Liver (tissue), 3 donors: ENCODE results near the gene LMAN2.

ENCODE experiments used
- ATF3 ChIP-seq: IDR thresholded peaks from 2 replicates; pipeline ENCODE4 v1.6.1; 2016; ENCODE audit warnings: antibody characterized with exemption
- CTCF ChIP-seq: fragments of 150-350 bp; IDR thresholded peaks from 2 replicates; pipeline ENCODE4 v1.5.1; 2017; ENCODE audit warnings: improper control_type of control experiment, low read depth, low read length; ENCODE audit not compliant: missing input control
- GABPA ChIP-seq, 2 donors: IDR thresholded peaks in 1 of 2; conservative IDR thresholded peaks in 1 of 2; 2 replicates each; pipeline ENCODE4 v1.6.1; 2016; ENCODE audit warnings: antibody characterized with exemption in 2 of 2, mild to moderate bottlenecking in 1 of 2, moderate library complexity in 1 of 2
- MAX ChIP-seq: IDR thresholded peaks from 2 replicates; pipeline ENCODE4 v1.6.1; 2016; ENCODE audit warnings: antibody characterized with exemption
- RAD21 ChIP-seq, 2 donors: IDR thresholded peaks; 2 replicates each; pipeline ENCODE4 v1.6.1; 2016; ENCODE audit warnings: antibody characterized with exemption in 2 of 2, mild to moderate bottlenecking in 2 of 2
- TAF1 ChIP-seq: conservative IDR thresholded peaks from 2 replicates; pipeline ENCODE4 v1.6.1; 2016; ENCODE audit warnings: antibody characterized with exemption, mild to moderate bottlenecking
- YY1 ChIP-seq: IDR thresholded peaks from 2 replicates; pipeline ENCODE4 v1.6.1; 2016; ENCODE audit warnings: antibody characterized with exemption, mild to moderate bottlenecking
- TF ChIP-seq, protein P1 (sequence below): IDR thresholded peaks from 2 replicates; pipeline ENCODE4 v1.6.1; 2016; ENCODE audit warnings: antibody characterized with exemption
- donor health status: healthy.
- donor health status: healthy.

DNA sequence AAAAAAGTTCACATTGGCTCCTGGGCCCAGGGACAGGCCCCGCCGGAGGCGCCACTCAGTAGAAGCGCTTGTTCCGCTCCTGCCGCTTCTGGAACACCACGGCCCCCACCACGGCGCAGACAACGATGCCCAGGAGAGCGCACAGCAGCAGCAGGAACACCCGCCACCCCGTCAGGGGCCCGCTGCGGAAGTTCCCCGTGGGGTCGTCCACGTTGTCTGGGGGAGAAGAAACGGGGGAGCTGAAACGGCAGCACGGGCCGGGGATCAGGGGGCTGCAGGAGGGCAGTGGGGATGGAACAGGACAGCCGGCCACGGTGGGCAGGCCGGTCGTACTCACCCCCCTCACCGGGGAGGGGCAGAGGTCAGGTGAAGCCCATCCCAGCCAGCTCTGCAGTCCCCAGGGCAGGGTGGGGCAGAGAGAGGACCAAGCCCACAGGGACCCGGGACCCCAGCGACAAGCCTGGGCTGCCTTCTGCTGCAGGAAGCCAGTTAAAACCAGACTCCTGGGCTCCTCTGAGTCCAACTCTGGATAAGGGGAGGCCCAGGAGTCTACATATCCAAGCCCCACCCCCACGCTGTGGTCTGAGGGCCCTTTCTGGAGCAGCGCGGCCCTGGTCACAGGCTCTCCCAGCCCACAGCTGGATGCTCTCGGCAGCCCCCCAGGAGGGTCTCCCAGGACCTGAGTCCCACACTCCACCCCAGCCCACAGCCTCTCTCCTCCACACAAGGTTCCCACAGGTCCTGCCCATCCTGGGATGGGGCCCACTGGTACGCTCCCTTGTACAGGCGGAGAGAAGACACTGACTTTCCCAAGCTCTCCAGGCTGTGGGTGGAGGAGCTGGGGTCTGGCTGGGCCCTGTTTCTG, 19.2 kb downstream of the LMAN2 start:
- TF ChIP-seq CTCF (no peak), GABPA (IDR thresholded peaks at IDR 0.05 in 1 of 2, conservative IDR thresholded peaks at IDR 0.05 in 1 of 2) (no peak), ATF3 (no peak), YY1 (no peak), MAX (no peak), TAF1 (no peak), RAD21 (IDR thresholded peaks at IDR 0.05) (no peak)
- TF ChIP-seq, protein P1, sequence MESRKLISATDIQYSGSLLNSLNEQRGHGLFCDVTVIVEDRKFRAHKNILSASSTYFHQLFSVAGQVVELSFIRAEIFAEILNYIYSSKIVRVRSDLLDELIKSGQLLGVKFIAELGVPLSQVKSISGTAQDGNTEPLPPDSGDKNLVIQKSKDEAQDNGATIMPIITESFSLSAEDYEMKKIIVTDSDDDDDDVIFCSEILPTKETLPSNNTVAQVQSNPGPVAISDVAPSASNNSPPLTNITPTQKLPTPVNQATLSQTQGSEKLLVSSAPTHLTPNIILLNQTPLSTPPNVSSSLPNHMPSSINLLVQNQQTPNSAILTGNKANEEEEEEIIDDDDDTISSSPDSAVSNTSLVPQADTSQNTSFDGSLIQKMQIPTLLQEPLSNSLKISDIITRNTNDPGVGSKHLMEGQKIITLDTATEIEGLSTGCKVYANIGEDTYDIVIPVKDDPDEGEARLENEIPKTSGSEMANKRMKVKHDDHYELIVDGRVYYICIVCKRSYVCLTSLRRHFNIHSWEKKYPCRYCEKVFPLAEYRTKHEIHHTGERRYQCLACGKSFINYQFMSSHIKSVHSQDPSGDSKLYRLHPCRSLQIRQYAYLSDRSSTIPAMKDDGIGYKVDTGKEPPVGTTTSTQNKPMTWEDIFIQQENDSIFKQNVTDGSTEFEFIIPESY = no peak
